ENCODE results near the gene ANKRD29.

DNA sequence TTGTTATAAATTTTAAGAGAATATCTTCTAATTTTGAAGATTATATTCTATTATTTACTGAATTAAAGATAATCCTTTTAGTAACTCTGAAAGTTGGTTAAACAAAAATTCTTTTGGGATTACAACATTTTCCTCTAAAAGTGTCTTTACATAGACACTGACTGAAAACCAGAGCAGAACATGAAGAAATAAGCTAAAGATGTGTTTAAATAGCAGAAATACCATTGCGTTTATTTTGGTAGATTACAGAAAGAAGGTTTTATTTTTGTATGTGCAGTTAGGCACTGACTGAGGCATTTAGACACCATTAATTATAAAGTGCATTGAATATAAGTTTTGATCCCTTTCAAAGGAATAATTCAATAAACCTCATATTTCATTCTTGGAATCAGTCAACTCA lies 62.9 kb downstream of the ANKRD29 start:
- TF ChIP-seq POLR2A (IDR thresholded peaks at IDR 0.05; ENCODE audit: low read depth, low read length) (no peak), GATA2 (IDR thresholded peaks at IDR 0.05; ENCODE audit: insufficient read depth, insufficient read length, low read depth, low read length) (no peak), FOS (IDR thresholded peaks at IDR 0.05; ENCODE audit: borderline replicate concordance, insufficient read depth, low read length) (no peak), POLR2AphosphoS5 (IDR thresholded peaks at IDR 0.05; ENCODE audit: insufficient read depth, low read depth, low read length) (no peak), EZH2 (IDR thresholded peaks at IDR 0.05; ENCODE audit: borderline replicate concordance, low read depth, low read length, severe bottlenecking) (no peak), MYC (IDR thresholded peaks at IDR 0.05; ENCODE audit: low read depth, low read length) (no peak)
- TF ChIP-seq, protein P1, sequence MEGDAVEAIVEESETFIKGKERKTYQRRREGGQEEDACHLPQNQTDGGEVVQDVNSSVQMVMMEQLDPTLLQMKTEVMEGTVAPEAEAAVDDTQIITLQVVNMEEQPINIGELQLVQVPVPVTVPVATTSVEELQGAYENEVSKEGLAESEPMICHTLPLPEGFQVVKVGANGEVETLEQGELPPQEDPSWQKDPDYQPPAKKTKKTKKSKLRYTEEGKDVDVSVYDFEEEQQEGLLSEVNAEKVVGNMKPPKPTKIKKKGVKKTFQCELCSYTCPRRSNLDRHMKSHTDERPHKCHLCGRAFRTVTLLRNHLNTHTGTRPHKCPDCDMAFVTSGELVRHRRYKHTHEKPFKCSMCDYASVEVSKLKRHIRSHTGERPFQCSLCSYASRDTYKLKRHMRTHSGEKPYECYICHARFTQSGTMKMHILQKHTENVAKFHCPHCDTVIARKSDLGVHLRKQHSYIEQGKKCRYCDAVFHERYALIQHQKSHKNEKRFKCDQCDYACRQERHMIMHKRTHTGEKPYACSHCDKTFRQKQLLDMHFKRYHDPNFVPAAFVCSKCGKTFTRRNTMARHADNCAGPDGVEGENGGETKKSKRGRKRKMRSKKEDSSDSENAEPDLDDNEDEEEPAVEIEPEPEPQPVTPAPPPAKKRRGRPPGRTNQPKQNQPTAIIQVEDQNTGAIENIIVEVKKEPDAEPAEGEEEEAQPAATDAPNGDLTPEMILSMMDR (IDR thresholded peaks at IDR 0.05; ENCODE audit: extremely low read depth in 1 of 2, insufficient read depth in 1 of 2, low read depth in 1 of 2, low read length in 2 of 2) = no peak
- TF ChIP-seq, protein P2, sequence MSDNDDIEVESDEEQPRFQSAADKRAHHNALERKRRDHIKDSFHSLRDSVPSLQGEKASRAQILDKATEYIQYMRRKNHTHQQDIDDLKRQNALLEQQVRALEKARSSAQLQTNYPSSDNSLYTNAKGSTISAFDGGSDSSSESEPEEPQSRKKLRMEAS (IDR thresholded peaks at IDR 0.05; ENCODE audit: insufficient read depth, insufficient read length) = no peak
